SK-N-SH treated with all-trans-retinoic acid at 6 μM for 48 hours (cell line): ENCODE data around the gene PPP4R3A.

Experiments used
- ARNTL ChIP-seq: fragments of 450-650 bp; formaldehyde crosslinking; IDR thresholded peaks from 2 replicates; pipeline ENCODE4 v1.5.0; 2020; ENCODE audit warnings: low read depth, mild to moderate bottlenecking, moderate library complexity, borderline replicate concordance
- CREB5 ChIP-seq: fragments of 250-450 bp; sonication (Bioruptor Pico); IDR thresholded peaks from 2 replicates; pipeline ENCODE4 v1.5.1; 2020; ENCODE audit warnings: low read depth, mild to moderate bottlenecking, moderate library complexity
- ESRRG ChIP-seq: fragments of 250-450 bp; sonication (Bioruptor Pico); IDR thresholded peaks from 2 replicates; pipeline ENCODE4 v1.6.1; 2021; ENCODE audit warnings: mild to moderate bottlenecking
- GLIS3 ChIP-seq: fragments of 250-450 bp; sonication (Bioruptor Pico); IDR thresholded peaks from 2 replicates; pipeline ENCODE4 v1.5.0; 2020; ENCODE audit warnings: mild to moderate bottlenecking, moderate library complexity
- PATZ1 ChIP-seq: fragments of 250-450 bp; sonication (Bioruptor Pico); IDR thresholded peaks from 2 replicates; pipeline ENCODE4 v1.8.0; 2020; ENCODE audit warnings: mild to moderate bottlenecking, moderate library complexity, borderline replicate concordance
- POU6F1 ChIP-seq: fragments of 250-450 bp; sonication (Bioruptor Pico); IDR thresholded peaks from 2 replicates; pipeline ENCODE4 v1.8.0; 2021; ENCODE audit warnings: low read depth, mild to moderate bottlenecking, moderate library complexity, borderline replicate concordance
- PPARA ChIP-seq: fragments of 250-450 bp; sonication (Bioruptor Pico); IDR thresholded peaks from 2 replicates; pipeline ENCODE4 v1.5.0; 2020; ENCODE audit warnings: mild to moderate bottlenecking, borderline replicate concordance
- RARB ChIP-seq: fragments of 250-450 bp; sonication (Bioruptor Pico); IDR thresholded peaks from 2 replicates; pipeline ENCODE4 v1.8.0; 2021; ENCODE audit warnings: mild to moderate bottlenecking, moderate library complexity
- TCF4 ChIP-seq: fragments of 250-450 bp; sonication (Bioruptor Pico); IDR thresholded peaks from 2 replicates; pipeline ENCODE4 v1.8.0; 2021; ENCODE audit warnings: mild to moderate bottlenecking, moderate library complexity, borderline replicate concordance
- TOX ChIP-seq: fragments of 250-450 bp; sonication (Bioruptor Pico); IDR thresholded peaks from 2 replicates; pipeline ENCODE4 v1.8.0; 2021; ENCODE audit warnings: mild to moderate bottlenecking, moderate library complexity, borderline replicate concordance
- ZFP3 ChIP-seq: fragments of 250-450 bp; sonication (Bioruptor Pico); IDR thresholded peaks from 2 replicates; pipeline ENCODE4 v1.5.0; 2020; ENCODE audit warnings: mild to moderate bottlenecking, moderate library complexity
- ZFP30 ChIP-seq: fragments of 450-650 bp; formaldehyde crosslinking; IDR thresholded peaks from 2 replicates; pipeline ENCODE4 v1.5.0; 2022; ENCODE audit warnings: mild to moderate bottlenecking, moderate library complexity
- ZNF8 ChIP-seq: fragments of 450-650 bp; formaldehyde crosslinking; IDR thresholded peaks from 2 replicates; pipeline ENCODE4 v1.5.0; 2020; ENCODE audit warnings: mild to moderate bottlenecking, moderate library complexity

- no peak for TF ChIP-seq ARNTL (CRISPR knock-in tag)
- no peak for TF ChIP-seq PATZ1
- no peak for TF ChIP-seq RARB
- no peak for TF ChIP-seq ZNF8
- TF ChIP-seq CREB5 (CRISPR knock-in tag): no peak
- TF ChIP-seq GLIS3 (CRISPR knock-in tag): no peak
- no peak for TF ChIP-seq TCF4 (CRISPR knock-in tag)
- TF ChIP-seq ZFP3: no peak
- no peak for TF ChIP-seq PPARA
- TF ChIP-seq POU6F1 (CRISPR knock-in tag): no peak
- TF ChIP-seq TOX: no peak
- TF ChIP-seq ZFP30 (CRISPR knock-in tag): no peak
- TF ChIP-seq ESRRG: no peak
Observed at GRCh38 chr14:91545204-91545603, 35.1 kb upstream of the PPP4R3A start.
